ENCODE results near the gene KCTD1. TPM values are rescaled to one million over a fixed set of nuclear protein-coding genes. Genes with fewer than 3 reads are reported as not detected.

KCTD1 gene
- total and polyA plus RNA-seq, 2 of the 8 experiments (the other 6 are each of a cell fraction or from before 2014, with no cell fraction given), result 7.7 to 14.0 TPM

DNA sequence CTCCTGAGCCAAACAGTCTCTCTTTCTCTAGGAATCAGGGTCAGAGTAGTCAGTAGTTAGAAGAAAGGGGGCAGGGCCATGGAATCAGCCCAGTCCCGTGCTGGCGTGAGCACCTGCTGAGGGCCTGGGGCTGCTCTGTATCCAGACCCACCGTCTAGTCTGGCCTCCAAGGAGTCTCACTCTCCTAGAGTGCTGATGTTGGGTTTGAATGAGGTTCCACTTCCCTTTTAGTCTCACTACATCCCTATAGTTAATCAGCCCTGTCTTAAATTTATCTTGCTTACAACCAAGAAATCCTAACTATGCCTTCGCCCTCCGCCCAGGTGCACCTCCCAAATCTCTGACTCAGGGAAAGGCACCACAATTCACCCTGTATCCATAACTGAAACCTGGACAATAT lies 13.4 kb upstream of the KCTD1 start (continued):
- TF ChIP-seq NRF1 (IDR thresholded peaks at IDR 0.05; ENCODE audit: low read depth, low read length), result no peak

Measured in H1 (cell line).